H4 (cell line): ENCODE results near the gene NOP58. TPM values are rescaled to one million over a fixed set of nuclear protein-coding genes. Genes with fewer than 3 reads are reported as not detected.
A peak's percentile ranks its signal among the peaks of the same experiment; 100 is the strongest.
"Not testable (repeated sequence)": the region's sequence is repeated elsewhere in the genome, so short reads cannot be mapped to it uniquely, and the experiment has no call there.

Experiments used
- DNase-seq: peaks from one replicate; pipeline ENCODE4 v3.0.0-alpha.2; 2015; ENCODE audit warnings: low spot score
- total RNA-seq: library from RNA; depleted of rRNA; stranded (reverse); fragments of >200 nt; shearing (Covaris generic); gene quantifications from 2 replicates; pipeline ENCODE4 v1.2.3, GENCODE V29; 2014; rRNA removed

The NOP58 gene
- total RNA-seq, 1 experiment from 2014 or later: 84.7 TPM

- no peak for DNase-seq
These were observed 40.5 kb downstream of the NOP58 start for GRCh38 chr2:202306034-202306433.

GRCh38 chr2:202307690-202308089 lies 42.1 kb downstream of the NOP58 start:
- DNase-seq: no peak

GRCh38 chr2:202311823-202312388 lies 46.3 kb downstream of the NOP58 start:
- no peak for DNase-seq

- no peak for DNase-seq
These were observed 48.6 kb downstream of the NOP58 start for GRCh38 chr2:202314116-202314515.

GRCh38 chr2:202317080-202317857 lies 51.7 kb downstream of the NOP58 start:
- DNase-seq: peak; percentile 82

GRCh38 chr2:202320362-202320761 lies 54.8 kb downstream of the NOP58 start:
- not testable (repeated sequence) for DNase-seq

- no peak for DNase-seq
These were observed 56.9 kb downstream of the NOP58 start for GRCh38 chr2:202322435-202322834.

GRCh38 chr2:202327858-202328257 lies 62.3 kb downstream of the NOP58 start:
- no peak for DNase-seq

- DNase-seq: no peak
These were observed 70.4 kb downstream of the NOP58 start for GRCh38 chr2:202335791-202336467.

GRCh38 chr2:202337151-202337550 lies 71.6 kb downstream of the NOP58 start:
- peak; percentile 17 for DNase-seq

GRCh38 chr2:202337706-202338346 lies 72.3 kb downstream of the NOP58 start:
- no peak for DNase-seq

GRCh38 chr2:202339071-202339870 lies 73.7 kb downstream of the NOP58 start:
- DNase-seq: no peak

- DNase-seq: no peak
These were observed 78.6 kb downstream of the NOP58 start for GRCh38 chr2:202344178-202344577.

- no peak for DNase-seq
These were observed 80.6 kb downstream of the NOP58 start for GRCh38 chr2:202346180-202346579.

Other genes starting within 250 kb of the NOP58 start
- gene FZD7, start 231.9 kb upstream of the NOP58 start, total RNA-seq: 19.0 and 25.2 TPM in 2 replicates
- not detected in 2 replicates for gene KIAA2012, start 192.5 kb upstream of the NOP58 start, total RNA-seq
- gene SUMO1, start 27.2 kb upstream of the NOP58 start, total RNA-seq: 200 and 214 TPM in 2 replicates
- 9.8 and 13.3 TPM in 2 replicates for gene BMPR2, start 110.6 kb downstream of the NOP58 start, total RNA-seq